Activated CD8-positive, alpha-beta T cell treated with anti-CD3 and anti-CD28 coated beads, Interleukin-2, amount 10 ng/mL, durations not matched to agents 7 days and 5 days (primary cell): Measurements from ENCODE around the gene DENND6A. TPM values are rescaled to one million over a fixed set of nuclear protein-coding genes. Genes with fewer than 3 reads are reported as not detected.

Experiments
- ATAC-seq: fragments of 150-1000 bp; cut with Tn5 transposase; one replicate; pipeline ENCODE4 v1.10.0; 2021; ENCODE audit warnings: moderate library complexity
- CTCF ChIA-PET: fragments of 350-600 bp; sonication (Branson Sonifier 250); formaldehyde crosslinking; loops from one replicate; lab custom pipeline; 2021; ENCODE audit warnings: antibody characterized with exemption; lab: Charles Lee
- POLR2A ChIA-PET: fragments of 350-600 bp; sonication (Branson Sonifier 250); formaldehyde crosslinking; loops from one replicate; lab custom pipeline; 2021; ENCODE audit warnings: antibody characterized with exemption; lab: Charles Lee
- DNase-seq: peaks from one replicate; pipeline ENCODE4 v3.0.0-alpha.2; 2020
- H3K27ac Mint-ChIP-seq: one replicate; pipeline ENCODE4 v1.8.0; 2021; ENCODE audit warnings: mild to moderate bottlenecking, mixed read lengths
- H3K27me3 Mint-ChIP-seq: one replicate; pipeline ENCODE4 v1.8.0; 2021; ENCODE audit warnings: low read depth, mixed read lengths
- H3K36me3 Mint-ChIP-seq: one replicate; pipeline ENCODE4 v1.8.0; 2021; ENCODE audit warnings: low read depth, mixed read lengths
- H3K4me1 Mint-ChIP-seq: one replicate; pipeline ENCODE4 v1.8.0; 2021; ENCODE audit warnings: low read depth, mixed read lengths
- H3K4me3 Mint-ChIP-seq: one replicate; pipeline ENCODE4 v1.8.0; 2021; ENCODE audit warnings: mild to moderate bottlenecking, mixed read lengths
- H3K9me3 Mint-ChIP-seq: one replicate; pipeline ENCODE4 v1.8.0; 2022; ENCODE audit warnings: mixed read lengths; ENCODE audit not compliant: insufficient read depth
- total RNA-seq, 2 experiments: library from RNA; stranded (reverse); gene quantifications; one replicate each; pipeline ENCODE4 v1.2.3, GENCODE V29; 2021

The DENND6A gene
- total RNA-seq, 2 experiments from 2014 or later: 22.8 to 23.9 TPM

- ChIA-PET CTCF (interaction anchor here (1.0 to 3.3 kb wide), 4 partner anchors 15 to 260 kb away, joined by 3 to 14 read pairs (median 6); partner anchors contain the start of gene PDE12), POLR2A (interaction anchor here (0.8 to 5.6 kb wide), 7 partner anchors 36 to 368 kb away, joined by 3 to 80 read pairs (median 7); partner anchors contain the start of genes DENND6A, PDE12 and SLMAP)
- Mint-ChIP-seq H3K27ac (peak overlapping the region; percentile 98), H3K36me3 (peaks cover 28% of the 10 kb centered on the region), H3K27me3 (no peaks in the 10 kb centered on the region), H3K4me3 (peak overlapping the region; percentile 93), H3K4me1 (peaks cover 49% of the 10 kb centered on the region), H3K9me3 (no peaks in the 10 kb centered on the region)
- peak; percentile 75 for DNase-seq
- peak; percentile 16 for ATAC-seq
Observed at GRCh38 chr3:57596495-57597126, 96.3 kb downstream of the DENND6A start.

- ChIA-PET POLR2A (interaction anchor here (1.2 kb wide), 1 partner anchor 37 kb away, joined by 4 read pairs; no protein-coding TSS in a partner anchor), CTCF (interaction anchor here (1.1 to 1.5 kb wide), 2 partner anchors 38 to 197 kb away, joined by 3 to 6 read pairs; no protein-coding TSS in a partner anchor)
- DNase-seq: no peak
- ATAC-seq: no peak
- no peak overlapping the region for H3K27ac Mint-ChIP-seq
- no peaks in the 10 kb centered on the region for H3K27me3 Mint-ChIP-seq
- H3K4me3 Mint-ChIP-seq: peak overlapping the region; percentile 93
- peaks cover 49% of the 10 kb centered on the region for H3K4me1 Mint-ChIP-seq
- no peaks in the 10 kb centered on the region for H3K9me3 Mint-ChIP-seq
- peaks cover 30% of the 10 kb centered on the region for H3K36me3 Mint-ChIP-seq
Observed at GRCh38 chr3:57594576-57594975, 98.3 kb downstream of the DENND6A start.

GRCh38 chr3:57594144-57594543, 98.7 kb downstream of the DENND6A start:
- ATAC-seq (no peak), DNase-seq (no peak)
- H3K27ac Mint-ChIP-seq: no peak overlapping the region
- H3K9me3 Mint-ChIP-seq: no peaks in the 10 kb centered on the region
- H3K36me3 Mint-ChIP-seq: peaks cover 28% of the 10 kb centered on the region
- H3K4me3 Mint-ChIP-seq: no peak overlapping the region
- ChIA-PET CTCF (interaction anchor here (1.1 to 1.5 kb wide), 2 partner anchors 37 to 196 kb away, joined by 3 to 6 read pairs; no protein-coding TSS in a partner anchor), POLR2A (interaction anchor here (1.2 kb wide), 1 partner anchor 37 kb away, joined by 4 read pairs; no protein-coding TSS in a partner anchor)
- H3K27me3 Mint-ChIP-seq: no peaks in the 10 kb centered on the region
- peaks cover 45% of the 10 kb centered on the region for H3K4me1 Mint-ChIP-seq

- ChIA-PET POLR2A (interaction anchor here (0.5 to 1.7 kb wide), 2 partner anchors 84 to 101 kb away, joined by 3 to 4 read pairs; partner anchors contain the start of gene DENND6A), CTCF (no interaction called here)
- ATAC-seq (no peak), DNase-seq (no peak)
- no peaks in the 10 kb centered on the region for H3K9me3 Mint-ChIP-seq
- H3K4me3 Mint-ChIP-seq: no peak overlapping the region
- peaks cover 36% of the 10 kb centered on the region for H3K4me1 Mint-ChIP-seq
- no peak overlapping the region for H3K27ac Mint-ChIP-seq
- H3K36me3 Mint-ChIP-seq: peaks cover 25% of the 10 kb centered on the region
- no peaks in the 10 kb centered on the region for H3K27me3 Mint-ChIP-seq
Observed at GRCh38 chr3:57592306-57592705, 100.6 kb downstream of the DENND6A start.

GRCh38 chr3:57587905-57588304, 105.0 kb downstream of the DENND6A start:
- Mint-ChIP-seq H3K27me3 (no peaks in the 10 kb centered on the region), H3K4me1 (peaks cover 6% of the 10 kb centered on the region), H3K36me3 (peaks cover 34% of the 10 kb centered on the region), H3K27ac (no peak overlapping the region), H3K4me3 (no peak overlapping the region), H3K9me3 (no peaks in the 10 kb centered on the region)
- ATAC-seq (no peak), DNase-seq (no peak)
- CTCF ChIA-PET: no interaction called here
- POLR2A ChIA-PET: no interaction called here

- DNase-seq (no peak), ATAC-seq (no peak)
- Mint-ChIP-seq H3K9me3 (no peaks in the 10 kb centered on the region), H3K27ac (no peak overlapping the region), H3K36me3 (peaks cover 34% of the 10 kb centered on the region), H3K27me3 (no peaks in the 10 kb centered on the region), H3K4me3 (no peak overlapping the region), H3K4me1 (peaks cover 2% of the 10 kb centered on the region)
- ChIA-PET CTCF (no interaction called here), POLR2A (no interaction called here)
Observed at GRCh38 chr3:57586778-57587177, 106.1 kb downstream of the DENND6A start.

- Mint-ChIP-seq H3K4me3 (no peak overlapping the region), H3K9me3 (no peaks in the 10 kb centered on the region), H3K27ac (no peak overlapping the region), H3K4me1 (peaks cover 2% of the 10 kb centered on the region), H3K36me3 (peaks cover 38% of the 10 kb centered on the region), H3K27me3 (no peaks in the 10 kb centered on the region)
- ATAC-seq (no peak), DNase-seq (no peak)
- ChIA-PET POLR2A (no interaction called here), CTCF (interaction anchor here (0.9 kb wide), 1 partner anchor 10 kb away, joined by 4 read pairs; no protein-coding TSS in a partner anchor)
Observed at GRCh38 chr3:57583544-57583943, 109.3 kb downstream of the DENND6A start.

- Mint-ChIP-seq H3K4me1 (peaks cover 4% of the 10 kb centered on the region), H3K27me3 (no peaks in the 10 kb centered on the region), H3K4me3 (no peak overlapping the region), H3K9me3 (no peaks in the 10 kb centered on the region), H3K27ac (no peak overlapping the region), H3K36me3 (peaks cover 44% of the 10 kb centered on the region)
- DNase-seq (peak; percentile 25), ATAC-seq (peak; percentile 54)
- ChIA-PET POLR2A (no interaction called here), CTCF (interaction anchor here (0.9 kb wide), 2 partner anchors 10 to 97 kb away, joined by 3 to 4 read pairs; no protein-coding TSS in a partner anchor)
Observed at GRCh38 chr3:57582474-57583168, 110.3 kb downstream of the DENND6A start.

GRCh38 chr3:57577801-57578200, 115.1 kb downstream of the DENND6A start:
- ATAC-seq: no peak

GRCh38 chr3:57575966-57576626, 116.8 kb downstream of the DENND6A start:
- CTCF ChIA-PET: no interaction called here
- POLR2A ChIA-PET: no interaction called here
- Mint-ChIP-seq H3K4me1 (peaks cover 7% of the 10 kb centered on the region), H3K27ac (no peak overlapping the region), H3K4me3 (no peak overlapping the region), H3K36me3 (peaks cover 64% of the 10 kb centered on the region), H3K9me3 (no peaks in the 10 kb centered on the region), H3K27me3 (no peaks in the 10 kb centered on the region)
- DNase-seq: no peak
- no peak for ATAC-seq

More at GRCh38 chr3:57577801-57578200, 115.1 kb downstream of the DENND6A start:
- Mint-ChIP-seq H3K4me3 (no peak overlapping the region), H3K27me3 (no peaks in the 10 kb centered on the region), H3K27ac (no peak overlapping the region), H3K4me1 (peaks cover 8% of the 10 kb centered on the region), H3K9me3 (no peaks in the 10 kb centered on the region), H3K36me3 (peaks cover 57% of the 10 kb centered on the region)
- no peak for DNase-seq
- CTCF ChIA-PET: interaction anchor here (1.6 to 1.9 kb wide), 2 partner anchors 20 to 181 kb away, joined by 3 to 6 read pairs; no protein-coding TSS in a partner anchor
- POLR2A ChIA-PET: no interaction called here
